Gastroesophageal sphincter (tissue), 3 donors: Measurements from ENCODE around the gene NCK2.

Source experiments
- CTCF ChIP-seq, 4 experiments: fragments of 200-600 bp in 2 of 4; fragments of 450-650 bp in 2 of 4; sonication (generic) in 1 of 4; IDR thresholded peaks; one replicate each; pipeline ENCODE4 v1.5.1; 2017 to 2019; ENCODE audit warnings: antibody characterized with exemption in 4 of 4, mild to moderate bottlenecking in 2 of 4, moderate library complexity in 2 of 4
- EP300 ChIP-seq: sonication (generic); formaldehyde crosslinking; IDR thresholded peaks from one replicate; pipeline ENCODE4 v1.6.1; 2017; ENCODE audit warnings: antibody characterized with exemption, mild to moderate bottlenecking
- POLR2A ChIP-seq, 2 donors: fragments of 450-650 bp; IDR thresholded peaks; one replicate each; pipeline ENCODE4 v1.6.1; 2017; ENCODE audit warnings: antibody characterized with exemption in 2 of 2, mild to moderate bottlenecking in 2 of 2, moderate library complexity in 1 of 2
- POLR2AphosphoS5 ChIP-seq: sonication (generic); formaldehyde crosslinking; IDR thresholded peaks from one replicate; pipeline ENCODE4 v1.6.1; 2017; ENCODE audit warnings: antibody characterized with exemption

GRCh38 chr2:105849431-105850179 lies 104.9 kb downstream of the NCK2 start:
- TF ChIP-seq CTCF (IDR thresholded peaks at IDR 0.05) (no peak), POLR2AphosphoS5 (no peak), POLR2A (IDR thresholded peaks at IDR 0.05) (no peak), EP300 (no peak)
